ENCODE measurements around the gene CLK4. TPM values are rescaled to one million over a fixed set of nuclear protein-coding genes. Genes with fewer than 3 reads are reported as not detected.

The CLK4 gene
- total RNA-seq, 1 experiment from 2014 or later, result 9.8 TPM

DNA sequence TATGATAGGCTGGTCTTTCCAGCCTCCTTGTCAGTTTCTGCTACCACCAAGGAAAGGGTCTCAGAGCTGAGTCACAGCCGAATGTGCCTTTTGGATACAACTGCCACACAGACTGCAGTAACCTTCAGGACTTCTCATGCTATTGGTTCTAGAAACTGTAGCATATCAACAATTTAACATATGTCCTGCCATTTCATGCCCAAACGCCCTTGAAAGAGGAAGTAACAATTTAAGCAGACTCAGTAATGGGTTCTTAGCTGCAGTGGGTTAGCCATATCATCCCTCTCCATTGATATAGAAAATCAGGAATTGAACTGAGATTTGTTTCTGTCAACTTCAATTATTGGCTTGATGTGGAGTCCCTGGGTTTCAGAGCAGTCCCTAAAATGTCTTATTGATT, 4.1 kb upstream of the CLK4 start:
- H3K9ac ChIP-seq (ENCODE audit: low read length), result no peak overlapping the region
- no peak overlapping the region for H3K27ac ChIP-seq (ENCODE audit: low read depth, low read length)
- no peak for DNase-seq (ENCODE audit: low read depth, low spot score)
- TF ChIP-seq FOSL1 (IDR thresholded peaks at IDR 0.05; ENCODE audit: low read depth) (no peak), POLR2AphosphoS5 (IDR thresholded peaks at IDR 0.05; ENCODE audit: low read depth, low read length) (no peak), ELF1 (IDR thresholded peaks at IDR 0.05; ENCODE audit: borderline replicate concordance, low read depth) (no peak), JUND (IDR thresholded peaks at IDR 0.05) (peak; percentile 1; the same call in 1 of the 2 replicates), TCF7L2 (IDR thresholded peaks at IDR 0.05; ENCODE audit: borderline replicate concordance, extremely low read depth, insufficient read depth, insufficient read length) (no peak), SRF (IDR thresholded peaks at IDR 0.05; ENCODE audit: low read depth) (no peak)
- TF ChIP-seq, protein P1, sequence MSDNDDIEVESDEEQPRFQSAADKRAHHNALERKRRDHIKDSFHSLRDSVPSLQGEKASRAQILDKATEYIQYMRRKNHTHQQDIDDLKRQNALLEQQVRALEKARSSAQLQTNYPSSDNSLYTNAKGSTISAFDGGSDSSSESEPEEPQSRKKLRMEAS (IDR thresholded peaks at IDR 0.05), result no peak
- TF ChIP-seq, protein P2, sequence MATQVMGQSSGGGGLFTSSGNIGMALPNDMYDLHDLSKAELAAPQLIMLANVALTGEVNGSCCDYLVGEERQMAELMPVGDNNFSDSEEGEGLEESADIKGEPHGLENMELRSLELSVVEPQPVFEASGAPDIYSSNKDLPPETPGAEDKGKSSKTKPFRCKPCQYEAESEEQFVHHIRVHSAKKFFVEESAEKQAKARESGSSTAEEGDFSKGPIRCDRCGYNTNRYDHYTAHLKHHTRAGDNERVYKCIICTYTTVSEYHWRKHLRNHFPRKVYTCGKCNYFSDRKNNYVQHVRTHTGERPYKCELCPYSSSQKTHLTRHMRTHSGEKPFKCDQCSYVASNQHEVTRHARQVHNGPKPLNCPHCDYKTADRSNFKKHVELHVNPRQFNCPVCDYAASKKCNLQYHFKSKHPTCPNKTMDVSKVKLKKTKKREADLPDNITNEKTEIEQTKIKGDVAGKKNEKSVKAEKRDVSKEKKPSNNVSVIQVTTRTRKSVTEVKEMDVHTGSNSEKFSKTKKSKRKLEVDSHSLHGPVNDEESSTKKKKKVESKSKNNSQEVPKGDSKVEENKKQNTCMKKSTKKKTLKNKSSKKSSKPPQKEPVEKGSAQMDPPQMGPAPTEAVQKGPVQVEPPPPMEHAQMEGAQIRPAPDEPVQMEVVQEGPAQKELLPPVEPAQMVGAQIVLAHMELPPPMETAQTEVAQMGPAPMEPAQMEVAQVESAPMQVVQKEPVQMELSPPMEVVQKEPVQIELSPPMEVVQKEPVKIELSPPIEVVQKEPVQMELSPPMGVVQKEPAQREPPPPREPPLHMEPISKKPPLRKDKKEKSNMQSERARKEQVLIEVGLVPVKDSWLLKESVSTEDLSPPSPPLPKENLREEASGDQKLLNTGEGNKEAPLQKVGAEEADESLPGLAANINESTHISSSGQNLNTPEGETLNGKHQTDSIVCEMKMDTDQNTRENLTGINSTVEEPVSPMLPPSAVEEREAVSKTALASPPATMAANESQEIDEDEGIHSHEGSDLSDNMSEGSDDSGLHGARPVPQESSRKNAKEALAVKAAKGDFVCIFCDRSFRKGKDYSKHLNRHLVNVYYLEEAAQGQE (IDR thresholded peaks at IDR 0.05; ENCODE audit: low read depth), result no peak
- peaks cover 9% of the 10 kb centered on the region for H3K79me2 ChIP-seq (ENCODE audit: insufficient read depth, low read length)
- H3K9me2 ChIP-seq (ENCODE audit: insufficient read depth), result no peaks in the 10 kb centered on the region
- peak overlapping the region; percentile 9; the same call in 1 of the 2 replicates for H3K4me2 ChIP-seq (ENCODE audit: low read length)
- ChIA-PET CTCF (no interaction called here), RAD21 (ENCODE audit: low non-redundant PET in 1 of 2, low total read pairs in 2 of 2, uncharacterized antibody in 2 of 2, unreplicated experiment in 2 of 2) (no interaction called here), POLR2A (no interaction called here)
- no peak overlapping the region for H2AFZ ChIP-seq (ENCODE audit: low read depth, low read length, poor library complexity, severe bottlenecking)
- H3K27me3 ChIP-seq (ENCODE audit: insufficient read depth, low read length), result no peaks in the 10 kb centered on the region
- no peak for ATAC-seq
- H3K9me3 ChIP-seq (ENCODE audit: control insufficient read depth in 1 of 2, insufficient read depth in 1 of 2, low read depth in 1 of 2, low read length in 2 of 2), result no peaks in the 10 kb centered on the region
- H3K4me3 ChIP-seq (replicated peaks in 1 of 2; ENCODE audit: low read depth in 1 of 2, low read length in 2 of 2), result no peak overlapping the region
- no TSS peak for BruUV-seq (replicated peaks)
- H3K4me1 ChIP-seq (ENCODE audit: control insufficient read depth in 1 of 2, insufficient read depth in 2 of 2, low read length in 2 of 2), result peaks cover 3 to 24% of the 10 kb centered on the region in 2 experiments; a peak in 1 of 4 replicates
- no peaks in the 10 kb centered on the region for H4K20me1 ChIP-seq (ENCODE audit: insufficient read depth)
- H3K36me3 ChIP-seq (ENCODE audit: control insufficient read depth in 1 of 2, insufficient read depth in 2 of 2, low read length in 2 of 2), result no peaks in the 10 kb centered on the region
- intact Hi-C loops (cut with micrococcal nuclease), result no loop called here
